Tibial nerve (tissue), 4 donors: ENCODE data around the gene TP53RK.

ENCODE experiments used
- CTCF ChIP-seq, 5 experiments: fragments of 200-600 bp in 3 of 5; fragments of 450-650 bp in 2 of 5; sonication (generic) in 3 of 5; IDR thresholded peaks; one replicate each; pipeline ENCODE4 v1.5.1; 2016 to 2019; ENCODE audit warnings: antibody characterized with exemption in 5 of 5, mild to moderate bottlenecking in 3 of 5, moderate library complexity in 2 of 5
- EP300 ChIP-seq, 2 donors: sonication (generic); formaldehyde crosslinking; IDR thresholded peaks; one replicate each; pipeline ENCODE4 v1.6.1; 2017; ENCODE audit warnings: antibody characterized with exemption in 2 of 2, mild to moderate bottlenecking in 1 of 2
- POLR2A ChIP-seq, 2 donors: fragments of 450-650 bp; IDR thresholded peaks; one replicate each; pipeline ENCODE4 v1.6.1; 2017; ENCODE audit warnings: antibody characterized with exemption in 2 of 2, mild to moderate bottlenecking in 2 of 2, moderate library complexity in 2 of 2

GRCh38 chr20:46688151-46689081, 828 bp downstream of the TP53RK start:
- no peak for TF ChIP-seq CTCF (IDR thresholded peaks at IDR 0.05)
- TF ChIP-seq POLR2A (IDR thresholded peaks at IDR 0.05): no peak
- no peak for TF ChIP-seq EP300 (IDR thresholded peaks at IDR 0.05)
